IPS DF 6.9 (cell line): ENCODE results near the gene MSANTD3.
"Not testable (repeated sequence)": the region's sequence is repeated elsewhere in the genome, so short reads cannot be mapped to it uniquely, and the experiment has no call there.

Source experiments
- DNase-seq: peaks from one replicate; pipeline ENCODE4 v3.0.0-alpha.2; 2013; ENCODE audit warnings: low read depth, low spot score
- H3K27ac ChIP-seq: one replicate; pipeline ENCODE4 v1.5.1; 2013; ENCODE audit warnings: low read length, control low read depth
- H3K27me3 ChIP-seq: 2 replicates; pipeline ENCODE4 v1.6.1; 2013; ENCODE audit warnings: mild to moderate bottlenecking, low read length; ENCODE audit not compliant: control insufficient read depth, insufficient read depth
- H3K36me3 ChIP-seq: 2 replicates; pipeline ENCODE4 v1.6.1; 2013; ENCODE audit warnings: low read length; ENCODE audit not compliant: control insufficient read depth, insufficient read depth
- H3K4me1 ChIP-seq: 2 replicates; pipeline ENCODE4 v1.6.1; 2013; ENCODE audit warnings: low read length; ENCODE audit not compliant: control insufficient read depth, insufficient read depth
- H3K4me3 ChIP-seq: 2 replicates; pipeline ENCODE4 v1.5.1; 2013; ENCODE audit warnings: mild to moderate bottlenecking, low read length
- H3K9me3 ChIP-seq: 2 replicates; pipeline ENCODE4 v1.6.1; 2013; ENCODE audit warnings: low read length, inconsistent platforms; ENCODE audit not compliant: control insufficient read depth, insufficient read depth
- WGBS: extraction: QIAGEN DNeasy Blood & Tissue Kit; methylation state at CpG from one replicate; pipeline ENCODE4 v1.1.7; 2013; ENCODE audit warnings: mixed read lengths, missing lambda C conversion rate; ENCODE audit not compliant: insufficient read length, insufficient coverage; 5-methylcytosine and 5-hydroxymethylcytosine counted together

MSANTD3 gene

DNA sequence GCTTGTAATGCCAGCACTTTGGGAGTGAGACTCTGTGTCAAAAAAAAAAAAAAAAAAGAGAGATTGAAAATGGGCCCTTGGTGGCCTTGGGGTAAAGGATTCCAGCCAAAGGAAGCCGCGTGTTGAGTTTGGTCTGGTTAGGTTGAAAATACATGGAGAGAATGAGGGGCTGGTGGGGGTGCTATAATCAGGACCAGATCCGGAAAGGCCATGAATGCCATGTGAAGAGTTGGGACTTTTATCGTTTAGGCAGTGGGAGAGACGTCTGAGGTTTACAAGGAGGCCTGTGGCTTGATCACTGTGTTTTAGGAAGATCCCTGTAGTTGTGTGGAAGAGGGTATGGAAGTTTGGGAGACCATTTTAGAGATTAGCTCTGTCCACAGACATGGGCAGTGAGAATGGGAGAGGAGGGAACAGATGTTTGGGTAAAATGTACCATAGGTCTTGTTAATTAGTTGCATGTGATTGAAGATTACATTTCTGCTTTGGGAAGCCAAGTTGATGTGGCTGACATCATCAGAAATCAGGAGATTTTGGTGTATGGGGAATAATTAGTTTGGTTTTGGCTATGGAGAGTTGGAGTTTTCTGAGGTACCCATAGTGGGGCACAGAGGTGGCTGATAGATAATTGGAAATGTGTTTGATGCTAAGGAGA is 3.5 kb downstream of the MSANTD3 start:
- Histone ChIP-seq H3K9me3 (no peaks in the 10 kb centered on the region), H3K36me3 (no peaks in the 10 kb centered on the region), H3K4me3 (no peak overlapping the region), H3K27ac (no peak overlapping the region), H3K4me1 (peaks cover 3% of the 10 kb centered on the region; the same call in 1 of the 2 replicates), H3K27me3 (no peaks in the 10 kb centered on the region)
- no CpG with 5 or more reads among the region's 5 CpGs for whole genome bisulfite sequencing
- no peak for DNase-seq

DNA sequence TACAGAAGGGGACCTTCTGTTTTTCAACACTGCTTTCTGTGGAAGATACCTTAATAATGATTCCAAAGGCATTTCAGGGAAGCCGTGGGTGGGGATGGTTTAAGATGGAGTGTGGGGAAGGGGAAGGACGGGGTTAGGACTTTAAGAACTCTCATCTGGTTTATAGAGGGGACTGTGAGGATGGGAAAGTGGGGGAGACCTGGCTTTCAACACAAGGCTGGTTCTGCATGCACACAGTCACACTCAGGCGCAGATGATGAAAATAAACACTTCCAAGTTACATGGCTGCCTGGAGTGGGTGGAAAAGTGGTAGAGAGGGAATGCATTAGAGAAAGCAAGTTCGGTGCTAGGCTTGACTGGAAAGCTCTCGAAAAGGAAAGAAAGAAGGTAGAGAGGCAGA is 4.9 kb downstream of the MSANTD3 start:
- H3K36me3 ChIP-seq, result no peaks in the 10 kb centered on the region
- DNase-seq, result no peak
- 100% methylated on average over 1 of the region's 5 CpGs for WGBS
- no peaks in the 10 kb centered on the region for H3K9me3 ChIP-seq
- no peak overlapping the region for H3K4me3 ChIP-seq
- no peak overlapping the region for H3K27ac ChIP-seq
- no peaks in the 10 kb centered on the region for H3K27me3 ChIP-seq
- 0 out of 2 replicates have a peak, but pooled peaks cover 1% of the 10 kb centered on the region for H3K4me1 ChIP-seq

DNA sequence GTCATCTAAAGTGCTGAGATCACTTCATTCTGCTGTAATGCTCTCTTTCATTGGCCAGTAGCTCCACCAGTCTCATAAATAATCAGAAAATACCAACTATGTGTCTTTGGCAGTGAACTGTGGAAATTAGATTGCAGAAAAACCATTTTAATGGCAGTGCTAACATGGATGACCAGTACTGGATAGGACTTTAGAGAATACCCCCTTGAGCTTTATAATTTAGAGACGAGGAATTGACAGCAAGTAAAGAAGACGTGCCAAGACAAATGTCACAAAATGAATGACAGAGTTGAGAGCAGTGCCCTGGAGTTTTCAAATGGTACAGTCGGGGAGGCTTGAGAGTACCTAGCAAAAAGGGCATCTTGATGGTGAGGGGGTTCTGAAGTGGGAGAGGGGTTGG is 5.8 kb downstream of the MSANTD3 start:
- Histone ChIP-seq H3K4me1 (0 out of 2 replicates have a peak, but pooled peaks cover 1% of the 10 kb centered on the region), H3K27ac (no peak overlapping the region), H3K36me3 (no peaks in the 10 kb centered on the region), H3K9me3 (no peaks in the 10 kb centered on the region), H3K27me3 (no peaks in the 10 kb centered on the region), H3K4me3 (no peak overlapping the region)
- no CpG with 5 or more reads among the region's 3 CpGs for WGBS
- no peak for DNase-seq

DNA sequence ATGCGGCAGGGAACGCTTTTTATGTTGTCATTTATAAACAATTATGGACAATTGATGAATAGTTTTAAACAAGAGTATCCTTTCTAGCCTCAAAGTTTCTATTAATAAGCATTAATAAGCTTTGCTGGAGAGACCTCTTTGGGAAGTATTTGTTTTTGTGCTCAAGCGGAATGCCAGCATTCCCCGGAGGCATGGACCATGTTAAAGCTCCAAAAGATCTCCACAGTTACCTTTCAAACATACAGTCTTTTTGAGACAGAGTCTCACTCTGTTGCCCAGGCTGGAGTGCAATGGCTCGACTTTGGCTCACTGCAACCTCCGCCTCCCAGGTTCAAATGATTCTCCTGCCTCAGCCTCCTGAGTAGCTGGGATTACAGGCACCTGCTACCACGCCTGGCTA is 9.6 kb downstream of the MSANTD3 start:
- Histone ChIP-seq H3K36me3 (no peaks in the 10 kb centered on the region), H3K27ac (no peak overlapping the region), H3K27me3 (no peaks in the 10 kb centered on the region), H3K9me3 (no peaks in the 10 kb centered on the region), H3K4me3 (no peak overlapping the region), H3K4me1 (no peaks in the 10 kb centered on the region)
- WGBS, result no CpG with 5 or more reads among the region's 7 CpGs
- DNase-seq, result no peak

DNA sequence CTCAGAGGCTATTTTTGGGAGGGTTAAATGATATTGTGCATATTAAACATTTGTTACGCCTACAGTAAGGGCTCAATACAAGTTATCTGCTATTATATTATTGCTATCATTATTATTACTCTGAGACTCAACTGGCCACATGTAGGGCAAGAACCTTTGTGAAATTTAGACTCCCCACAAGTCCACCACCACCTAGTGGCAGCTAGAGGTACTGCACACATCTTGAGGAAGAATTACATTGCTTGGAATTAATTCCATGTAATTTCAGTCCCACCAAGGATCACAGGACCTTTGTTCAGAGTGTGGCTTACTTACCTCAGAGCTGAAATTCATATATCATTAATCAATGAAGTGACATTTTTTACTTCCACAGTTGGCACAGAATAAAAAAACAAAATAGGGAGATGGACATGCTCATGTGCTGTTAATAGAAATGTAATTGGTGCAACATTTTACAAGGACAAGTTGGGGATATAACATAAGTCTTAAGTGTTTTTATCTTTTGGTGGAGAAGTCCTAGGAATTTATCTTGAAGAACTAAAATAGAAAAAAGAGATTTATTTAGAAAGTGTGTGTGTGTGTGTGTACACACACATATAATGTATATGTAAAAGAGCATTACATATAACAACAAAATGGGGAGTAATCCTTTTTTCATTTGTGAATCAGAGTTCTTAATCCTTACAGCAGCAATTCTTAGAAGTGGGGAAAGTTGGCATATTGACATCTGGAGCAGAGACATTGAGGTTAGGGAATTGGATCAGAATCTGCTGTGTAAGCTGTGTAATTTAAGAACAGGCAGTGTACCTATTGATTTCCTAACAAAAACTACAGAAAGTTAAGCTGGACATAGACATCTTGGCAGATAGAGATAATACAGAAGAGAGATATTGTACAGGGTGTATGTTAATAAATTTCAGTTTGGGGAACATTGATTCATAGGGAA is 11.2 kb downstream of the MSANTD3 start:
- no CpG with 5 or more reads among the region's 1 CpG for WGBS
- H3K27ac ChIP-seq, result no peak overlapping the region

DNA sequence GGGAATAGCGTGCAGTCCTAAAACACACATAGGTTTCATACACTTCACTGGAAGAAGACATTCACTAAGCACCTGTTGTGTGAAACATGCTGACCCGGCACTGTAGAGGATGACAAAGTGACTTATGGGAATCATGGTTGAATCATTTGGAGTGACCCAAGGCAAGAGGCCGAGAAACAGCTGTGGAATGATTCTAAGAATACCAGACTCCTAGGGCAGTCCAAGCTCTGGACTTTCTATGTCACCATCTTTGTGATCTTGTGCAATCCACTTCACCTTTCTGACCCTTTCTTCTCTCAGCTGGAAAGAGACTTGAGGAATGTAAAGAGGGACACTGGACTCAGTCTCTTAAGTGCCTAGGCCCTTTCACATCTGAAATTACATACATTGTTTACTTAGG is 13.1 kb downstream of the MSANTD3 start:
- H3K27ac ChIP-seq, result no peak overlapping the region
- no peaks in the 10 kb centered on the region for H3K9me3 ChIP-seq
- H3K36me3 ChIP-seq, result no peaks in the 10 kb centered on the region
- DNase-seq, result no peak
- H3K27me3 ChIP-seq, result no peaks in the 10 kb centered on the region
- no CpG with 5 or more reads among the region's 3 CpGs for WGBS
- 0 out of 2 replicates have a peak, but pooled peaks cover 1% of the 10 kb centered on the region for H3K4me1 ChIP-seq
- H3K4me3 ChIP-seq, result no peak overlapping the region

More for the DNA sequence above, 11.2 kb downstream of the MSANTD3 start:
- Histone ChIP-seq H3K27me3 (no peaks in the 10 kb centered on the region), H3K36me3 (no peaks in the 10 kb centered on the region), H3K4me1 (0 out of 2 replicates have a peak, but pooled peaks cover 1% of the 10 kb centered on the region), H3K9me3 (no peaks in the 10 kb centered on the region), H3K4me3 (no peak overlapping the region)
- peak; percentile 41 for DNase-seq

DNA sequence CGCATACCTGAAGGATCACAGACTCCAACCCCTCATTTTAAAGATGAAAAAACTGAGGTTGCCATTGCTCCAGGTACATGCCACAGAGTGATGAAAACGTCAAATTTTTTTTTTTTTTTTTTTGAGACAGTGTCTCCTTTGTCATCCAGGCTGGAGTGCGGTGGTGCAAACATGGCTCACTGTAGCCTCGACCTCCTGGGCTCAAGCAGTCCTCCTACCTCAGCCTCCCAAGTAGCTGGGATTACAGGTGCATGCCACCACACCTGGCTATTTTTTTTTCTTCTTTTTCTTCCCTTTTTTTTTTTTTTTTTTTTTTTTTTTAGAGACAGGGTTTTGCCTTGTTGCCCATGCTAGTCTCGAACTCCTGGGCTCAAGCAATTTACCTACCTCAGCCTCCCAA is 13.5 kb downstream of the MSANTD3 start:
- H3K27ac ChIP-seq, H3K36me3 ChIP-seq, DNase-seq, H3K4me1 ChIP-seq, H3K9me3 ChIP-seq, H3K27me3 ChIP-seq, H3K4me3 ChIP-seq: not testable (repeated sequence)
- no CpG with 5 or more reads among the region's 5 CpGs for WGBS

DNA sequence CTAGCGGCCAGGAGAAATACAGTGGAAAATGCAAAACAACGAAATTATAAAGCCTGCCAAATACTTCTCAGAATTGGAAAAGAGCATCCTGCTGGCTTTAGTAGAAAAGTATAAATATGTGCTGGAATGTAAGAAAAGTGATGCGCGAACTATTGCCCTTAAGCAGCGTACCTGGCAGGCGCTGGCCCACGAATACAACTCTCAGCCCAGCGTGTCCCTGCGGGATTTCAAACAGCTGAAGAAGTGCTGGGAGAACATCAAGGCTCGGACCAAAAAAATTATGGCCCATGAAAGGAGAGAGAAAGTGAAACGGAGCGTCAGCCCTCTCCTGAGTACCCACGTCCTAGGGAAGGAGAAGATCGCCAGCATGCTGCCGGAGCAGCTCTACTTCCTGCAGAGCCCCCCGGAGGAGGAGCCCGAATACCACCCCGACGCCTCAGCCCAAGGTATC is 15.0 kb downstream of the MSANTD3 start:
- no peak overlapping the region for H3K4me3 ChIP-seq

DNA sequence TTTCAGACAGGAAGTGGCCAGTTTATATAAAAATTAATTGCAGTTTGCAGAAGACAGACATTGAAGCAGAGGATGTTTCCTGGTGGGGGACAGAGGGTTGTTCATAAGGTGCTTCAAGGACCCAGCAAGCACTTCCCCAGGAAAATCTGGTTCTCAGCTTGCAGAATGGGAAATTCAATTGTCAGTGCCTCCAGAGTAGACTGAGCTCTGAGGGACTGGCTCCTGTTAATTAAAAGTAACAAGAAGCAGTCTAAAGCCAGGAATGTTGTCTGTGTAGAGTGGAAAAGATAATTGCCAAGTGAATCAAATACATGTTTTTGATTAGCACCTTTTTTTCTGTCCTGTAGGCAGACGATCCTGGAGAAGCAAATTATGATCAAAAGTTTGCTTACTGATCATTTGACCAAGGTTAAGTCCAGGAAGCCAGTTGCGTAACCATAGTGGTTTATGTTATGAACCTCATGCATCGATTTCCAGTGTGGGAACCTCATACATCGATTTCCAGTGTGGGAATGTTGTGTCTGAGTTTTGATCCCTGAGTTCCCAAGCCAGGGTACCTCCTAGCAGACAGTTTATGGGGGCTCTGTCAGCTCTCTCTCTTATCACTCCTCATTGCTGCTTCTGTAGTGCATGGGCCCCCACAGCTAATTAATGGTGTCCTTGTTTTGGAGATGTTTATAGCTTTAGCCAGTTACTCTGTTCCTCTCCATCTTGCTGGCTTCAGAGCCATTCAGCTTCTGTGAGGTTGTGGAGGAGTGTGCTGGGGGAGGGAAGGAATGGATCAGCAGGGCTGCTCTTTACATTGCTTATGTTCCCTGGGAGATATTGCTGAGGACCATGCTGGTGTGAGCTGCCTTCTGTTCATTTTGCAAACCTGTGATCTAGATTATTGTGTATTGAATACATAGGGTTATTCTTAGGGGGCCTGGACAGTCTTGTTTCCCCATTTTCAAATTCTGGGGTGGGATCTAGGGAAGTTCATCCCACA is 17.1 kb downstream of the MSANTD3 start:
- Histone ChIP-seq H3K36me3 (peaks cover 3% of the 10 kb centered on the region; the same call in 1 of the 2 replicates), H3K27ac (no peak overlapping the region), H3K9me3 (no peaks in the 10 kb centered on the region), H3K4me3 (no peak overlapping the region), H3K4me1 (0 out of 2 replicates have a peak, but pooled peaks cover 1% of the 10 kb centered on the region), H3K27me3 (no peaks in the 10 kb centered on the region)
- WGBS, result no CpG with 5 or more reads among the region's 4 CpGs
- DNase-seq, result no peak

More for the DNA sequence above, 15.0 kb downstream of the MSANTD3 start:
- Histone ChIP-seq H3K4me1 (0 out of 2 replicates have a peak, but pooled peaks cover 1% of the 10 kb centered on the region), H3K36me3 (no peaks in the 10 kb centered on the region), H3K27ac (no peak overlapping the region), H3K9me3 (no peaks in the 10 kb centered on the region), H3K27me3 (no peaks in the 10 kb centered on the region)
- WGBS, result no CpG with 5 or more reads among the region's 19 CpGs
- DNase-seq, result no peak
